Anterior cingulate cortex (tissue), 58 donors: Measurements from ENCODE around the gene KCNC1.

Experiments used
- DNase-seq, 58 donors: peaks; one replicate each; lab custom pipeline; 2025; lab: John Stamatoyannopoulos, UW

Gene KCNC1

GRCh38 chr11:17735818-17736578 is 1.4 kb downstream of the KCNC1 start:
- peak in 1 of 58 donors; percentile 29 for DNase-seq

GRCh38 chr11:17736579-17736893 is 2.0 kb downstream of the KCNC1 start:
- DNase-seq = peak in 2 of 58 donors; percentile 27 to 36

- no peak for DNase-seq
Observed at GRCh38 chr11:17736930-17737817, 2.6 kb downstream of the KCNC1 start.

- no peak for DNase-seq
Observed at GRCh38 chr11:17738151-17738973, 3.8 kb downstream of the KCNC1 start.

GRCh38 chr11:17739945-17740338 is 5.4 kb downstream of the KCNC1 start:
- DNase-seq = no peak

GRCh38 chr11:17740649-17741235 is 6.2 kb downstream of the KCNC1 start:
- no peak for DNase-seq

GRCh38 chr11:17741487-17741886 is 6.9 kb downstream of the KCNC1 start:
- DNase-seq = no peak

GRCh38 chr11:17742019-17742418 is 7.4 kb downstream of the KCNC1 start:
- DNase-seq = no peak

GRCh38 chr11:17743026-17743807 is 8.6 kb downstream of the KCNC1 start:
- no peak for DNase-seq

GRCh38 chr11:17743808-17744119 is 9.2 kb downstream of the KCNC1 start:
- no peak for DNase-seq

GRCh38 chr11:17744151-17744940 is 9.8 kb downstream of the KCNC1 start:
- no peak for DNase-seq

- DNase-seq = no peak
Observed at GRCh38 chr11:17745023-17745772, 10.6 kb downstream of the KCNC1 start.

- DNase-seq = no peak
Observed at GRCh38 chr11:17746096-17746495, 11.5 kb downstream of the KCNC1 start.

- DNase-seq = no peak
Observed at GRCh38 chr11:17747131-17747955, 12.8 kb downstream of the KCNC1 start.

GRCh38 chr11:17748044-17748443 is 13.5 kb downstream of the KCNC1 start:
- no peak for DNase-seq

- DNase-seq = no peak
Observed at GRCh38 chr11:17748761-17749721, 14.5 kb downstream of the KCNC1 start.
